Hematopoietic multipotent progenitor cell treated with erythropoietin and hydrocortisone succinate and interleukin-3 and kit ligand, for 4 days (in vitro differentiated cells): ENCODE results near the gene RAD51B.
A peak's percentile ranks its signal among the peaks of the same experiment; 100 is the strongest.
"Not testable (repeated sequence)": the region's sequence is repeated elsewhere in the genome, so short reads cannot be mapped to it uniquely, and the experiment has no call there.

Experiments
- DNase-seq: peaks from one replicate; pipeline ENCODE4 v3.0.0-alpha.2; 2015

Gene RAD51B

GRCh38 chr14:68653804-68654203 lies 834.2 kb downstream of the RAD51B start:
- no peak for DNase-seq

- DNase-seq: peak; percentile 37
Observed at GRCh38 chr14:68654471-68654941, 834.9 kb downstream of the RAD51B start.

- peak; percentile 14 for DNase-seq
Observed at GRCh38 chr14:68655021-68655831, 835.6 kb downstream of the RAD51B start.

- no peak for DNase-seq
Observed at GRCh38 chr14:68655911-68656316, 836.3 kb downstream of the RAD51B start.

- no peak for DNase-seq
Observed at GRCh38 chr14:68656452-68656851, 836.9 kb downstream of the RAD51B start.

- no peak for DNase-seq
Observed at GRCh38 chr14:68657300-68658028, 837.9 kb downstream of the RAD51B start.

- DNase-seq: no peak
Observed at GRCh38 chr14:68658029-68658509, 838.5 kb downstream of the RAD51B start.

GRCh38 chr14:68658943-68659931 lies 839.7 kb downstream of the RAD51B start:
- DNase-seq: no peak

GRCh38 chr14:68660495-68660894 lies 840.9 kb downstream of the RAD51B start:
- no peak for DNase-seq

GRCh38 chr14:68661226-68662225 lies 841.9 kb downstream of the RAD51B start:
- DNase-seq: no peak

- DNase-seq: no peak
Observed at GRCh38 chr14:68662392-68662791, 842.8 kb downstream of the RAD51B start.

- not testable (repeated sequence) for DNase-seq
Observed at GRCh38 chr14:68662826-68663225, 843.2 kb downstream of the RAD51B start.

GRCh38 chr14:68663385-68664076 lies 844.0 kb downstream of the RAD51B start:
- DNase-seq: no peak

- no peak for DNase-seq
Observed at GRCh38 chr14:68664225-68664681, 844.7 kb downstream of the RAD51B start.

- no peak for DNase-seq
Observed at GRCh38 chr14:68665131-68665530, 845.6 kb downstream of the RAD51B start.

- DNase-seq: no peak
Observed at GRCh38 chr14:68665792-68666204, 846.2 kb downstream of the RAD51B start.

- DNase-seq: no peak
Observed at GRCh38 chr14:68666236-68666635, 846.7 kb downstream of the RAD51B start.

- DNase-seq: no peak
Observed at GRCh38 chr14:68666899-68667298, 847.3 kb downstream of the RAD51B start.

- DNase-seq: no peak
Observed at GRCh38 chr14:68667313-68667791, 847.8 kb downstream of the RAD51B start.

GRCh38 chr14:68668028-68668427 lies 848.4 kb downstream of the RAD51B start:
- no peak for DNase-seq
